MM.1S (cell line): Measurements from ENCODE around the gene SLC15A2.

Experiments used
- DNase-seq: peaks from one replicate; pipeline ENCODE4 v3.0.0-alpha.2; 2015
- H2AFZ ChIP-seq: fragments of 300-600 bp; sonication (generic); 2 replicates; pipeline ENCODE4 v1.6.0; 2016; ENCODE audit warnings: antibody characterized with exemption, low read length
- H3F3A ChIP-seq: fragments of 300-600 bp; sonication (generic); 2 replicates; pipeline ENCODE4 v1.6.1; 2016; ENCODE audit warnings: mild to moderate bottlenecking, antibody characterized with exemption, low read length, moderate library complexity, mixed read lengths; ENCODE audit not compliant: insufficient read depth
- H3K27ac ChIP-seq: fragments of 300-600 bp; sonication (generic); 2 replicates; pipeline ENCODE4 v1.5.1; 2016; ENCODE audit warnings: mild to moderate bottlenecking, low read length
- H3K27me3 ChIP-seq: fragments of 300-600 bp; sonication (generic); replicated peaks from 2 replicates; pipeline ENCODE4 v1.6.0; 2016; ENCODE audit warnings: low read length; ENCODE audit not compliant: insufficient read depth
- H3K36me3 ChIP-seq: fragments of 300-600 bp; sonication (generic); replicated peaks from 2 replicates; pipeline ENCODE4 v1.6.1; 2016; ENCODE audit warnings: mild to moderate bottlenecking, low read length, mixed read lengths; ENCODE audit not compliant: insufficient read depth
- H3K4me1 ChIP-seq: fragments of 300-600 bp; sonication (generic); 2 replicates; pipeline ENCODE4 v1.6.1; 2016; ENCODE audit warnings: low read length, mixed read lengths
- H3K4me2 ChIP-seq: fragments of 300-600 bp; sonication (generic); 2 replicates; pipeline ENCODE4 v1.6.0; 2016; ENCODE audit warnings: low read depth, low read length
- H3K4me3 ChIP-seq: fragments of 300-600 bp; sonication (generic); 2 replicates; pipeline ENCODE4 v1.5.1; 2016; ENCODE audit warnings: low read length, mixed read lengths
- H3K79me2 ChIP-seq: fragments of 300-600 bp; sonication (generic); 2 replicates; pipeline ENCODE4 v1.6.1; 2016; ENCODE audit warnings: mixed run types, low read length, mixed read lengths
- H3K9ac ChIP-seq: fragments of 300-600 bp; sonication (generic); 2 replicates; pipeline ENCODE4 v1.6.1; 2016; ENCODE audit warnings: low read length, mixed read lengths
- H3K9me2 ChIP-seq: fragments of 300-600 bp; sonication (generic); replicated peaks from 2 replicates; pipeline ENCODE4 v1.6.1; 2016; ENCODE audit warnings: mild to moderate bottlenecking, low read length, mixed read lengths; ENCODE audit not compliant: insufficient read depth
- H3K9me3 ChIP-seq: fragments of 300-600 bp; sonication (generic); replicated peaks from 2 replicates; pipeline ENCODE4 v1.6.1; 2016; ENCODE audit warnings: mild to moderate bottlenecking, low read length, mixed read lengths; ENCODE audit not compliant: insufficient read depth
- H4K20me1 ChIP-seq: fragments of 300-600 bp; sonication (generic); 2 replicates; pipeline ENCODE4 v1.6.1; 2016; ENCODE audit warnings: mild to moderate bottlenecking, low read length, moderate library complexity, mixed read lengths; ENCODE audit not compliant: insufficient read depth
- EZH2 ChIP-seq: fragments of 300-600 bp; sonication (generic); optimal IDR thresholded peaks from 2 replicates; pipeline ENCODE3; 2017; ENCODE audit warnings: low read depth, mild to moderate bottlenecking, antibody characterized with exemption, low read length, mixed read lengths
- EZH2phosphoT487 ChIP-seq: fragments of 300-600 bp; sonication (generic); IDR thresholded peaks from 2 replicates; pipeline ENCODE4 v1.6.1; 2018; ENCODE audit warnings: antibody characterized with exemption, low read length
- TF ChIP-seq, protein P1 (sequence below): fragments of 300-600 bp; sonication (generic); IDR thresholded peaks from 2 replicates; pipeline ENCODE4 v1.5.1; 2016; ENCODE audit warnings: antibody characterized with exemption, low read length, mixed read lengths

The SLC15A2 gene

GRCh38 chr3:121962443-121962842 is 68.2 kb downstream of the SLC15A2 start:
- Histone ChIP-seq H3K27ac (no peak overlapping the region), H3K4me3 (no peak overlapping the region), H3K9me3 (no peaks in the 10 kb centered on the region), H3K36me3 (no peaks in the 10 kb centered on the region), H2AFZ (no peak overlapping the region), H4K20me1 (no peaks in the 10 kb centered on the region), H3K9ac (no peak overlapping the region), H3K4me1 (peaks cover 5% of the 10 kb centered on the region), H3K4me2 (no peak overlapping the region), H3K79me2 (no peaks in the 10 kb centered on the region), H3K9me2 (no peaks in the 10 kb centered on the region), H3F3A (no peaks in the 10 kb centered on the region), H3K27me3 (no peaks in the 10 kb centered on the region)
- no peak for DNase-seq
- TF ChIP-seq EZH2phosphoT487: no peak
- TF ChIP-seq, protein P1, sequence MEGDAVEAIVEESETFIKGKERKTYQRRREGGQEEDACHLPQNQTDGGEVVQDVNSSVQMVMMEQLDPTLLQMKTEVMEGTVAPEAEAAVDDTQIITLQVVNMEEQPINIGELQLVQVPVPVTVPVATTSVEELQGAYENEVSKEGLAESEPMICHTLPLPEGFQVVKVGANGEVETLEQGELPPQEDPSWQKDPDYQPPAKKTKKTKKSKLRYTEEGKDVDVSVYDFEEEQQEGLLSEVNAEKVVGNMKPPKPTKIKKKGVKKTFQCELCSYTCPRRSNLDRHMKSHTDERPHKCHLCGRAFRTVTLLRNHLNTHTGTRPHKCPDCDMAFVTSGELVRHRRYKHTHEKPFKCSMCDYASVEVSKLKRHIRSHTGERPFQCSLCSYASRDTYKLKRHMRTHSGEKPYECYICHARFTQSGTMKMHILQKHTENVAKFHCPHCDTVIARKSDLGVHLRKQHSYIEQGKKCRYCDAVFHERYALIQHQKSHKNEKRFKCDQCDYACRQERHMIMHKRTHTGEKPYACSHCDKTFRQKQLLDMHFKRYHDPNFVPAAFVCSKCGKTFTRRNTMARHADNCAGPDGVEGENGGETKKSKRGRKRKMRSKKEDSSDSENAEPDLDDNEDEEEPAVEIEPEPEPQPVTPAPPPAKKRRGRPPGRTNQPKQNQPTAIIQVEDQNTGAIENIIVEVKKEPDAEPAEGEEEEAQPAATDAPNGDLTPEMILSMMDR: no peak
- no peak for TF ChIP-seq EZH2

GRCh38 chr3:121963608-121964007 is 69.4 kb downstream of the SLC15A2 start:
- Histone ChIP-seq H3K9me2 (no peaks in the 10 kb centered on the region), H3F3A (no peaks in the 10 kb centered on the region), H3K79me2 (no peaks in the 10 kb centered on the region), H3K4me3 (no peak overlapping the region), H3K27me3 (no peaks in the 10 kb centered on the region), H2AFZ (no peak overlapping the region), H3K4me2 (no peak overlapping the region), H3K27ac (no peak overlapping the region), H3K36me3 (no peaks in the 10 kb centered on the region), H3K9ac (no peak overlapping the region), H3K9me3 (no peaks in the 10 kb centered on the region), H3K4me1 (no peaks in the 10 kb centered on the region), H4K20me1 (no peaks in the 10 kb centered on the region)
- no peak for DNase-seq
- TF ChIP-seq, protein P1: no peak
- TF ChIP-seq EZH2phosphoT487 (no peak), EZH2 (no peak)

DNA sequence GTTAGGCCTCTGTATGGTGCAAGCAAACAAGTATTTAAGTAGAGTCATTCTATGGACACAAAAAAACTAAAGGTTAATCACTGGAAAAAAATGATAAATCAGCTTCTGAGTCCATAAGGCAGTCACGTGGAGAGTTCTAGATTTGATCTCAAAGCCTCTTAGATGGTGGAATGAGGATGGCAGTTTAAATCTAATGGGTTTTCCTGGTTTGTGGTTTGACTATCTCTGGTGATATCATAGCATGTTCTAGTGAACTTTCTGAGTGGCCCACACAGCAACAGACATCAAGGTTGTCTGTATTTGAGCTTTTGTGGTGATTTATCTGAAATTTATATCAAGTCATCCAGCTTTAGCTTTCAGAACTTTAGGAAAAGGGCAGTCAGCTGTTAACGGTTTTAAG is 75.4 kb downstream of the SLC15A2 start:
- Histone ChIP-seq H3K9me3 (no peaks in the 10 kb centered on the region), H3K4me2 (no peak overlapping the region), H4K20me1 (no peaks in the 10 kb centered on the region), H3K27ac (no peak overlapping the region), H2AFZ (no peak overlapping the region), H3K9me2 (no peaks in the 10 kb centered on the region), H3K4me3 (no peak overlapping the region), H3K9ac (no peak overlapping the region), H3K79me2 (no peaks in the 10 kb centered on the region), H3K4me1 (no peaks in the 10 kb centered on the region), H3K27me3 (no peaks in the 10 kb centered on the region), H3F3A (no peaks in the 10 kb centered on the region), H3K36me3 (no peaks in the 10 kb centered on the region)
- DNase-seq: no peak
- TF ChIP-seq EZH2: no peak
- TF ChIP-seq EZH2phosphoT487: no peak
- TF ChIP-seq, protein P1: no peak
